ENCODE data around the gene SCT.

SCT gene

GRCh38 chr11:639332-639955, 12.5 kb upstream of the SCT start:
- no peak for DNase-seq (ENCODE audit: low read depth, low spot score)
- TF ChIP-seq EZH2 (IDR thresholded peaks at IDR 0.05) (no peak), FOXP2 (optimal IDR thresholded peaks at IDR 0.05; ENCODE audit: control extremely low read depth, extremely low read length, insufficient read depth) (no peak)
- no peaks in the 10 kb centered on the region; the same call in 1 of the 2 replicates for H3K36me3 ChIP-seq (ENCODE audit: insufficient read depth, low read length)
- no peak overlapping the region for H3K9ac ChIP-seq (ENCODE audit: insufficient read length)
- H3K27ac ChIP-seq, result peak overlapping the region; percentile 93
- peak overlapping the region; percentile 53 for H3K4me3 ChIP-seq
- H3K9me3 ChIP-seq (ENCODE audit: low read depth, low read length), result no peaks in the 10 kb centered on the region

DNA sequence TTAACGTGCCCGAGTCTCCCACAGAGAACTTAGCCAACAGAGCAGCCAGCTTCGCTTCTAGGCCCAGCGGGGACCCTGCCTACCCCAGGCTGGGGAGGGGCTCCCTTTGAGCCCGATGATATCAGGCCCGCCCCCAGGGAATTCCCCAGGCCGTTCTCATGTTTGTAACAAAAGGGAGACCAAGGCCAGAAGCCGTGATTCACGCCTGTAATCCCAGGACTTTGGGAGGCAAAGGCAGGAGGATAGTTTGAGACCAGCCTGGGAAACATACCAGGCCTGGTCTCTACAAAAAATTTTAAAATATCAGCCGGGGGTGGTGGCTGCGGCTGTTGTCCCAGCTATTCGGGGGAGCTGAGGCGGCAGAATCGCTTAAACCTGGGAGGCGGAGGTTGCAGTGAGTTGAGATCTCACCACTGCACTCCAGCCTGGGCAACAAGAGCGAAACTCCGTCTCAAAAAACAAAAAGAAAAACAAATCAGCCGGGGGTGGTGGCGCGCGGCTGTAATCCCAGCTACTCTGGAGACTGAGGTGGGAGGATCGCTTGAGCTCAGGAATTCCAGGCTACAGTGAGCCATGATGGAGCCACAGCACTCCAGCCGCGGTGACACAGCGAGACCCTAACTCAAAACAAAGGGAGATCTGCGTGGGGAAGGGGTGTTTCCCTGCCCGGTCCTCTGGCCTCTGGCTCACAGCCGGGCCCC, 11.8 kb upstream of the SCT start:
- H3K9ac ChIP-seq (ENCODE audit: insufficient read length), result peak overlapping the region; percentile 59
- H3K36me3 ChIP-seq (ENCODE audit: insufficient read depth, low read length), result no peaks in the 10 kb centered on the region; the same call in 1 of the 2 replicates
- DNase-seq (ENCODE audit: low read depth, low spot score), result no peak
- no peaks in the 10 kb centered on the region for H3K9me3 ChIP-seq (ENCODE audit: low read depth, low read length)
- no peak for TF ChIP-seq EZH2 (IDR thresholded peaks at IDR 0.05)
- peak overlapping the region; percentile 53 for H3K4me3 ChIP-seq
- H3K27ac ChIP-seq, result peak overlapping the region; percentile 93

DNA sequence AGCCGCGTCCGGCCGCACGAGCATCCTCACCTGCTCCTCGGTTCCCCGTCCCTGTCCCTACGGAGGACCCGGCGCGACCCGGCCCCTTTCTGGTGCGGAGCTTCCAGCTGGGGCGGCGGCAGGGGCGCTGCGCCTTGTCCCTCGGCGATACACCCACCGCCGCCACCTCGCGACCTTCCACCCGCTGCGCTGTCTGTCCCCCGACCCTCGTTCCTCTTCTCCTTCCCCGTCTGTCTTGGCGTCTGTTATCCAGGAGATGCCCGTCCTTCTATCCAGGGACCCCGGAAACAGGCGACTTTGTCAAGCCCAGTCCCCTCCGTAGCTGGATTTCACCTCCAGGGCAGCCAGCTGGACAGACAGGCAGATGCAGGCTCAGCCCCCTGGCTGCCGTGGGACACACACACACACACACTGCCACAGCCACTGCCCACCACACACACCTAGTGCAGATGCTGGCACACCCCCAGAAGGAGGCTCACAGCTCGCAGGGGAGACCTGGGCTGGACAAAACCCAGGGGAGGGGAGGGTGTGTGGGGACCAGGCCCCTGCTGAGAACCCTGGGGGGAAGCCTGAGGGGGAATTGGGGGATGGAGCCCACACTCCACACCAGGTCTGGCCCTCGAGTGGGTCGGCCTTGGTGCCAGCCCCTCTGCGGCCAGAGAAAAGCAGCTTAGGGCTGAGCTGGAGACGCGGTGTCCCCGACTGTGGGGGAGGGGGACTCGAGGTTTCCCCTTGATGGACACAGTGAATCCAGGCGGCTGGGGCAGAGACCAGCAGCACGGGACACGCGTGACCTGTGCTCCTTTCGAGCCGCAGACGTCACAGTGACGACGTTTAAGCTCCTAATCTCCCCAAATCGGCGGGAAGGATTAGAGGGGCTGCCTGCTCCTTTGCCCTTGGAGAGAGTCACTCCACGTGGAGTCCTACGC, 10.9 kb upstream of the SCT start:
- Histone ChIP-seq H3K9ac (ENCODE audit: insufficient read length) (no peak overlapping the region), H3K4me3 (no peak overlapping the region), H3K9me3 (ENCODE audit: low read depth, low read length) (no peaks in the 10 kb centered on the region), H3K36me3 (ENCODE audit: insufficient read depth, low read length) (no peaks in the 10 kb centered on the region; the same call in 1 of the 2 replicates), H3K27ac (peak overlapping the region; percentile 93)
- no peak for DNase-seq (ENCODE audit: low read depth, low spot score)
- no peak for TF ChIP-seq EZH2 (IDR thresholded peaks at IDR 0.05)
- no peak for TF ChIP-seq POLR2AphosphoS5 (IDR thresholded peaks at IDR 0.05; ENCODE audit: borderline replicate concordance, low read depth, low read length)

GRCh38 chr11:637333-637592, 10.3 kb upstream of the SCT start:
- Histone ChIP-seq H3K4me3 (no peak overlapping the region), H3K36me3 (ENCODE audit: insufficient read depth, low read length) (no peaks in the 10 kb centered on the region; the same call in 1 of the 2 replicates), H3K9ac (ENCODE audit: insufficient read length) (no peak overlapping the region), H3K9me3 (ENCODE audit: low read depth, low read length) (no peaks in the 10 kb centered on the region), H3K27ac (no peak overlapping the region)
- TF ChIP-seq FOXP2 (optimal IDR thresholded peaks at IDR 0.05; ENCODE audit: control extremely low read depth, extremely low read length, insufficient read depth) (no peak), EZH2 (IDR thresholded peaks at IDR 0.05) (no peak), POLR2AphosphoS5 (IDR thresholded peaks at IDR 0.05; ENCODE audit: borderline replicate concordance, low read depth, low read length) (no peak)
- DNase-seq (ENCODE audit: low read depth, low spot score), result no peak

GRCh38 chr11:636511-637332, 9.7 kb upstream of the SCT start, which contains the start of gene DRD4:
DRD4 (plus strand) TSS chr11:637269; CDS start chr11:637305, 36 bp downstream.
- no peak within 1 kb of the TSS for H3K9ac ChIP-seq (ENCODE audit: insufficient read length)
- peak within 1 kb of the TSS; percentile 93 for H3K27ac ChIP-seq
- H3K36me3 ChIP-seq (ENCODE audit: insufficient read depth, low read length), result no peaks in the 10 kb centered on the region; the same call in 1 of the 2 replicates
- no peak for DNase-seq (ENCODE audit: low read depth, low spot score)
- H3K9me3 ChIP-seq (ENCODE audit: low read depth, low read length), result no peaks in the 10 kb centered on the region
- no peak within 1 kb of the TSS for H3K4me3 ChIP-seq
- TF ChIP-seq FOXP2 (optimal IDR thresholded peaks at IDR 0.05; ENCODE audit: control extremely low read depth, extremely low read length, insufficient read depth) (no peak), EZH2 (IDR thresholded peaks at IDR 0.05) (no peak), POLR2AphosphoS5 (IDR thresholded peaks at IDR 0.05; ENCODE audit: borderline replicate concordance, low read depth, low read length) (no peak)

DNA sequence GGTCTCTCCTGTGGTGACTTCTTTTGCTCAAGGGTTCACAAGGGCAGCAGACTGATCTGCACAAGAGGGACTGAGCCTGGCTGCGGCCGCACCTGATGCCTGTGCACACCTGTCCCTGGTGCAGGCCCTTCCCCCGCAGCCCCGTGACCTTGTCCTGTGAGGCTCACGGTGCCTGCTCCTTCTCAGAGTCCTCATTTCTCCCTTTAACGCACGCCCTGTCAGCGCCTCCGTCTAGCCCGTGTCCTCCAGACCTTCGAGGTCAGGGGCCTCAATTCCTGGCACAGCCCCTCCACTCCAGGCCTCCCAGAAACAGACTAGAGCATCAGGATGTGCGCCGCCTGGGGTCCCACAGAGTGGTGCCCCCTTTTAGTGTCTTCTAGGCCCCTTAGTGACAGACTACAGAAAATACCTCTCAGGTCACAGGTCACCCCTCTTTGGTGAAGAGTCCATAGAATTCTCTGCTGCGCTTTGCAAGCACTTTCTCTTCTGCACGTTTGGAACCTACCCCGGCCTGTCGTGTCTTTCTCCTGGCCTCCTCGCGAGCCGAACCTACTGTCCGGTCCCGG, 9.0 kb upstream of the SCT start:
- Histone ChIP-seq H3K9me3 (ENCODE audit: low read depth, low read length) (no peaks in the 10 kb centered on the region), H3K27ac (no peak overlapping the region), H3K4me3 (no peak overlapping the region), H3K36me3 (ENCODE audit: insufficient read depth, low read length) (no peaks in the 10 kb centered on the region), H3K9ac (ENCODE audit: insufficient read length) (no peak overlapping the region)
- no peak for DNase-seq (ENCODE audit: low read depth, low spot score)
- TF ChIP-seq POLR2AphosphoS5 (IDR thresholded peaks at IDR 0.05; ENCODE audit: borderline replicate concordance, low read depth, low read length), result no peak
- TF ChIP-seq EZH2 (IDR thresholded peaks at IDR 0.05), result no peak
- no peak for TF ChIP-seq FOXP2 (optimal IDR thresholded peaks at IDR 0.05; ENCODE audit: control extremely low read depth, extremely low read length, insufficient read depth)

DNA sequence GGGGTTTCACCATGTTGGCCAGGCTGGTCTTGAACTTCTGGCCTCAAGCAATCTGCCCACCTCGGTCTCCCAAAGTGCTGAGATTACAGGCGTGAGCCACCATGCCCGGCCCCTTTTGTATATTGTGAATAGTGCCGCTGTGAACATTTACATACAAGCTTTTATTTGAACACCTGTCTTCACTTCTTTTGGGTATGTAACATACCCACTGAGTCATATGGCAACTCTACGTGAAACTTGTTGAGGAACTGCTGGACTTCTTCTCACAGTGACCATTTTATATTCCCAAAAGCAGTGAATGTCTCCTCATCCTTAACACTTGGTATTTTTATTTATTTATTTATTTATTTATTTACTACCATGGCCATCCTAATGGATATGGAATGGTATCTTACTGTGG, 3.9 kb upstream of the SCT start:
- DNase-seq (ENCODE audit: low read depth, low spot score), result no peak
- H3K4me3 ChIP-seq, result no peak overlapping the region
- H3K9ac ChIP-seq (ENCODE audit: insufficient read length), result no peak overlapping the region
- no peak overlapping the region for H3K27ac ChIP-seq
- H3K36me3 ChIP-seq (ENCODE audit: insufficient read depth, low read length), result no peaks in the 10 kb centered on the region
- TF ChIP-seq EZH2 (IDR thresholded peaks at IDR 0.05), result no peak
- no peak for TF ChIP-seq POLR2AphosphoS5 (IDR thresholded peaks at IDR 0.05; ENCODE audit: borderline replicate concordance, low read depth, low read length)
- no peak for TF ChIP-seq FOXP2 (optimal IDR thresholded peaks at IDR 0.05; ENCODE audit: control extremely low read depth, extremely low read length, insufficient read depth)
- no peaks in the 10 kb centered on the region for H3K9me3 ChIP-seq (ENCODE audit: low read depth, low read length)

DNA sequence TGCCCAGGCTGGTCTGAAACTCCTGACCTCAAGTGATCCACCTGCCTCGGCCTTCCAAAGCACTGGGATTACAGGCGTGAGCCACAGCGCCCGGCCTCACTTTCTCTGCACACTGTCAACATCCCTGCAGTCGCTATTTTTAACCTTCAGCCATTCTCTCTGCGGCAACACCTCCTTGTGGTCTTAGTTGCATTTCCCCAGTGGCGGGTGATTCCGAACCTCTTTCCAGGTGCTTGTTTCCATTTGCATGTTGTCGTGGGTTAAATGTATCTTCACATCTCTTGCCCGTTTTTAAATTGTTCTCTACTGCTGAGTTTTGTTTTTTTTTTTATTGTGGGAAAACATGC, 2.2 kb upstream of the SCT start:
- H3K36me3 ChIP-seq (ENCODE audit: insufficient read depth, low read length), result no peaks in the 10 kb centered on the region
- no peak overlapping the region for H3K4me3 ChIP-seq
- H3K27ac ChIP-seq, result peak overlapping the region; percentile 68; the same call in 1 of the 2 replicates
- H3K9me3 ChIP-seq (ENCODE audit: low read depth, low read length), result no peaks in the 10 kb centered on the region
- TF ChIP-seq POLR2AphosphoS5 (IDR thresholded peaks at IDR 0.05; ENCODE audit: borderline replicate concordance, low read depth, low read length), result no peak
- TF ChIP-seq FOXP2 (optimal IDR thresholded peaks at IDR 0.05; ENCODE audit: control extremely low read depth, extremely low read length, insufficient read depth), result no peak
- no peak for TF ChIP-seq EZH2 (IDR thresholded peaks at IDR 0.05)
- no peak for DNase-seq (ENCODE audit: low read depth, low spot score)
- H3K9ac ChIP-seq (ENCODE audit: insufficient read length), result no peak overlapping the region
